ENCODE results near the gene LEMD2.

LEMD2 gene

GRCh38 chr6:33733709-33734007 is 55.3 kb downstream of the LEMD2 start:
- Histone ChIP-seq H2AFZ (ENCODE audit: low read length) (no peak overlapping the region), H3K9ac (ENCODE audit: low read length) (no peak overlapping the region), H3K36me3 (ENCODE audit: insufficient read depth, low read length) (no peaks in the 10 kb centered on the region), H3K4me3 (ENCODE audit: low read depth, low read length, poor library complexity, severe bottlenecking) (no peak overlapping the region), H3K9me3 (ENCODE audit: low read length) (no peaks in the 10 kb centered on the region), H4K20me1 (ENCODE audit: insufficient read depth, low read length) (no peaks in the 10 kb centered on the region), H3F3A (ENCODE audit: insufficient read depth, low read length) (no peaks in the 10 kb centered on the region), H3K27ac (ENCODE audit: low read depth, low read length, poor library complexity, severe bottlenecking) (no peak overlapping the region), H3K4me2 (ENCODE audit: low read length) (no peak overlapping the region), H3K4me1 (ENCODE audit: insufficient read depth, low read length, severe bottlenecking) (no peaks in the 10 kb centered on the region), H3K27me3 (ENCODE audit: insufficient read depth, low read length) (peaks cover 12% of the 10 kb centered on the region; the same call in 1 of the 2 replicates), H3K79me2 (ENCODE audit: insufficient read depth, low read length) (no peaks in the 10 kb centered on the region), H3K9me2 (ENCODE audit: low read depth, low read length) (no peaks in the 10 kb centered on the region)
- TF ChIP-seq CTCF (IDR thresholded peaks at IDR 0.05; ENCODE audit: low read length) (no peak), EZH2 (IDR thresholded peaks at IDR 0.05; ENCODE audit: borderline replicate concordance, low read length) (no peak)

- no peak overlapping the region for H3K27ac ChIP-seq (ENCODE audit: low read depth, low read length, poor library complexity, severe bottlenecking)
- no peaks in the 10 kb centered on the region for H3K4me1 ChIP-seq (ENCODE audit: insufficient read depth, low read length, severe bottlenecking)
Measured at GRCh38 chr6:33732817-33733708, 55.9 kb downstream of the LEMD2 start.

GRCh38 chr6:33732385-33732784 is 56.5 kb downstream of the LEMD2 start:
- no peak overlapping the region for H2AFZ ChIP-seq (ENCODE audit: low read length)
- no peaks in the 10 kb centered on the region for H3K9me2 ChIP-seq (ENCODE audit: low read depth, low read length)
- H3K4me2 ChIP-seq (ENCODE audit: low read length): no peak overlapping the region
- no peaks in the 10 kb centered on the region for H3K79me2 ChIP-seq (ENCODE audit: insufficient read depth, low read length)
- no peak for TF ChIP-seq EZH2 (IDR thresholded peaks at IDR 0.05; ENCODE audit: borderline replicate concordance, low read length)
- TF ChIP-seq CTCF (IDR thresholded peaks at IDR 0.05; ENCODE audit: low read length): no peak
- H3F3A ChIP-seq (ENCODE audit: insufficient read depth, low read length): no peaks in the 10 kb centered on the region
- no peaks in the 10 kb centered on the region for H3K9me3 ChIP-seq (ENCODE audit: low read length)
- H3K36me3 ChIP-seq (ENCODE audit: insufficient read depth, low read length): no peaks in the 10 kb centered on the region
- H3K27me3 ChIP-seq (ENCODE audit: insufficient read depth, low read length): peaks cover 12% of the 10 kb centered on the region; the same call in 1 of the 2 replicates
- no peak overlapping the region for H3K9ac ChIP-seq (ENCODE audit: low read length)
- no peak overlapping the region for H3K4me3 ChIP-seq (ENCODE audit: low read depth, low read length, poor library complexity, severe bottlenecking)
- no peak overlapping the region for H3K27ac ChIP-seq (ENCODE audit: low read depth, low read length, poor library complexity, severe bottlenecking)
- H3K4me1 ChIP-seq (ENCODE audit: insufficient read depth, low read length, severe bottlenecking): no peaks in the 10 kb centered on the region
- no peaks in the 10 kb centered on the region for H4K20me1 ChIP-seq (ENCODE audit: insufficient read depth, low read length)

More at GRCh38 chr6:33732817-33733708, 55.9 kb downstream of the LEMD2 start:
- Histone ChIP-seq H3K9ac (ENCODE audit: low read length) (no peak overlapping the region), H3K9me3 (ENCODE audit: low read length) (no peaks in the 10 kb centered on the region), H4K20me1 (ENCODE audit: insufficient read depth, low read length) (no peaks in the 10 kb centered on the region), H3F3A (ENCODE audit: insufficient read depth, low read length) (no peaks in the 10 kb centered on the region), H3K4me2 (ENCODE audit: low read length) (no peak overlapping the region), H3K36me3 (ENCODE audit: insufficient read depth, low read length) (no peaks in the 10 kb centered on the region), H3K79me2 (ENCODE audit: insufficient read depth, low read length) (no peaks in the 10 kb centered on the region), H3K9me2 (ENCODE audit: low read depth, low read length) (no peaks in the 10 kb centered on the region), H2AFZ (ENCODE audit: low read length) (no peak overlapping the region), H3K4me3 (ENCODE audit: low read depth, low read length, poor library complexity, severe bottlenecking) (no peak overlapping the region), H3K27me3 (ENCODE audit: insufficient read depth, low read length) (peaks cover 12% of the 10 kb centered on the region; the same call in 1 of the 2 replicates)
- TF ChIP-seq CTCF (IDR thresholded peaks at IDR 0.05; ENCODE audit: low read length) (no peak), EZH2 (IDR thresholded peaks at IDR 0.05; ENCODE audit: borderline replicate concordance, low read length) (no peak)

All from OCI-LY1 (cell line).